GM18520 (cell line): ENCODE results near the gene NUDT8.
"Not testable (repeated sequence)": the region's sequence is repeated elsewhere in the genome, so short reads cannot be mapped to it uniquely, and the experiment has no call there.

Source experiments
- ATAC-seq: cut with Tn5 transposase; IDR thresholded peaks from one replicate; pipeline ENCODE4 v1.9.1; 2021; ENCODE audit not compliant: unreplicated experiment

Gene NUDT8

GRCh38 chr11:67660752-67661151 lies 31.0 kb upstream of the NUDT8 start:
- not testable (repeated sequence) for ATAC-seq

GRCh38 chr11:67659651-67660165 lies 30.0 kb upstream of the NUDT8 start:
- not testable (repeated sequence) for ATAC-seq

- no peak for ATAC-seq
These were observed 27.6 kb upstream of the NUDT8 start for GRCh38 chr11:67657300-67657699.

- no peak for ATAC-seq
These were observed 26.7 kb upstream of the NUDT8 start for GRCh38 chr11:67656278-67656922.

- no peak for ATAC-seq
These were observed 24.5 kb upstream of the NUDT8 start for GRCh38 chr11:67654225-67654624.

- no peak for ATAC-seq
These were observed 23.5 kb upstream of the NUDT8 start for GRCh38 chr11:67652965-67653845.

- no peak for ATAC-seq
These were observed 22.4 kb upstream of the NUDT8 start for GRCh38 chr11:67651976-67652781.

GRCh38 chr11:67649634-67650510 lies 20.1 kb upstream of the NUDT8 start:
- ATAC-seq, result no peak

GRCh38 chr11:67648796-67649613 lies 19.3 kb upstream of the NUDT8 start:
- ATAC-seq, result no peak

- peak; percentile 53 for ATAC-seq
These were observed 18.5 kb upstream of the NUDT8 start for GRCh38 chr11:67648140-67648795.

GRCh38 chr11:67647471-67647870 lies 17.7 kb upstream of the NUDT8 start:
- ATAC-seq, result no peak

- ATAC-seq, result no peak
These were observed 17.0 kb upstream of the NUDT8 start for GRCh38 chr11:67646535-67647336.

- no peak for ATAC-seq
These were observed 16.1 kb upstream of the NUDT8 start for GRCh38 chr11:67645521-67646461.

GRCh38 chr11:67644472-67645418 lies 15.0 kb upstream of the NUDT8 start:
- ATAC-seq, result no peak

- ATAC-seq, result no peak
These were observed 14.3 kb upstream of the NUDT8 start for GRCh38 chr11:67644042-67644441.
